ENCODE data around the gene MT1A. TPM values are rescaled to one million over a fixed set of nuclear protein-coding genes. Genes with fewer than 3 reads are reported as not detected.
"Not testable (repeated sequence)": the region's sequence is repeated elsewhere in the genome, so short reads cannot be mapped to it uniquely, and the experiment has no call there.

Gene MT1A
- total RNA-seq, 1 experiment from 2014 or later, result 23.5 TPM

- H3K4me3 ChIP-seq, result no peak within 1 kb of the TSS
- ChIA-PET POLR2A (ENCODE audit: unreplicated experiment) (no interaction called here), CTCF (no interaction called here)
- H3K27ac ChIP-seq, result no peak within 1 kb of the TSS
- H3F3A ChIP-seq (ENCODE audit: insufficient read depth, low read depth), result peaks cover 4% of the 10 kb centered on the region
- TF ChIP-seq EZH2 (IDR thresholded peaks at IDR 0.05; ENCODE audit: low read depth) (no peak), CTCF (conservative IDR thresholded peaks at IDR 0.05) (no peak)
- intact Hi-C loops (cut with micrococcal nuclease; ENCODE audit: unreplicated experiment), result no loop called here
- H2AFZ ChIP-seq, result no peak within 1 kb of the TSS
- no peak for DNase-seq
- H3K79me2 ChIP-seq (ENCODE audit: low read depth), result no peaks in the 10 kb centered on the region
- no peaks in the 10 kb centered on the region for H3K9me2 ChIP-seq (ENCODE audit: insufficient read depth)
- H3K4me1 ChIP-seq (replicated peaks; ENCODE audit: insufficient read depth), result peaks cover 15% of the 10 kb centered on the region
- peaks cover 10% of the 10 kb centered on the region for H3K27me3 ChIP-seq (ENCODE audit: insufficient read depth, low read depth)
- H3K4me2 ChIP-seq, result no peak within 1 kb of the TSS
- no peaks in the 10 kb centered on the region for H4K20me1 ChIP-seq (ENCODE audit: insufficient read depth)
- H3K9me3 ChIP-seq (ENCODE audit: insufficient read depth, low read depth), result no peaks in the 10 kb centered on the region
- no TSS peak for BruUV-seq (replicated peaks)
- H3K36me3 ChIP-seq (ENCODE audit: low read depth), result no peaks in the 10 kb centered on the region
Observed at GRCh38 chr16:56669005-56669839, 30.8 kb downstream of the MT1A start, which contains the start of gene MT1H. MT1H (plus strand) TSS chr16:56669814; CDS start chr16:56669885, 71 bp downstream.

- Histone ChIP-seq H3K27ac (no peak overlapping the region), H4K20me1 (ENCODE audit: insufficient read depth) (no peaks in the 10 kb centered on the region), H3F3A (ENCODE audit: insufficient read depth, low read depth) (peaks cover 4% of the 10 kb centered on the region), H3K4me1 (replicated peaks; ENCODE audit: insufficient read depth) (peaks cover 10% of the 10 kb centered on the region), H3K9me2 (ENCODE audit: insufficient read depth) (no peaks in the 10 kb centered on the region), H3K36me3 (ENCODE audit: low read depth) (no peaks in the 10 kb centered on the region), H3K27me3 (ENCODE audit: insufficient read depth, low read depth) (peaks cover 10% of the 10 kb centered on the region), H3K4me2 (no peak overlapping the region), H3K4me3 (no peak overlapping the region), H3K79me2 (ENCODE audit: low read depth) (no peaks in the 10 kb centered on the region), H2AFZ (no peak overlapping the region), H3K9me3 (ENCODE audit: insufficient read depth, low read depth) (no peaks in the 10 kb centered on the region)
- intact Hi-C loops (cut with micrococcal nuclease; ENCODE audit: unreplicated experiment), result no loop called here
- BruUV-seq (replicated peaks), result no TSS peak
- CTCF ChIA-PET, result no interaction called here
- TF ChIP-seq CTCF (conservative IDR thresholded peaks at IDR 0.05), result no peak
- no peak for TF ChIP-seq EZH2 (IDR thresholded peaks at IDR 0.05; ENCODE audit: low read depth)
- DNase-seq, result no peak
- POLR2A ChIA-PET (ENCODE audit: unreplicated experiment), result interaction anchor here (0.6 kb wide), 1 partner anchor 52 kb away, joined by 3 read pairs; no protein-coding TSS in a partner anchor
Observed at GRCh38 chr16:56669840-56670619, 31.6 kb downstream of the MT1A start.

GRCh38 chr16:56670620-56670934 is 32.1 kb downstream of the MT1A start:
- intact Hi-C loops (cut with micrococcal nuclease; ENCODE audit: unreplicated experiment), result no loop called here
- Histone ChIP-seq H3K79me2 (ENCODE audit: low read depth) (no peaks in the 10 kb centered on the region), H3K27me3 (ENCODE audit: insufficient read depth, low read depth) (peaks cover 10% of the 10 kb centered on the region), H3K4me1 (replicated peaks; ENCODE audit: insufficient read depth) (peaks cover 5% of the 10 kb centered on the region), H3K4me3 (no peak overlapping the region), H3K4me2 (no peak overlapping the region), H4K20me1 (ENCODE audit: insufficient read depth) (no peaks in the 10 kb centered on the region), H3K27ac (no peak overlapping the region), H3K9me2 (ENCODE audit: insufficient read depth) (no peaks in the 10 kb centered on the region), H3F3A (ENCODE audit: insufficient read depth, low read depth) (no peaks in the 10 kb centered on the region), H3K9me3 (ENCODE audit: insufficient read depth, low read depth) (no peaks in the 10 kb centered on the region), H2AFZ (no peak overlapping the region), H3K36me3 (ENCODE audit: low read depth) (no peaks in the 10 kb centered on the region)
- ChIA-PET POLR2A (ENCODE audit: unreplicated experiment) (no interaction called here), CTCF (no interaction called here)
- DNase-seq, result no peak
- no peak for TF ChIP-seq EZH2 (IDR thresholded peaks at IDR 0.05; ENCODE audit: low read depth)
- no peak for TF ChIP-seq CTCF (conservative IDR thresholded peaks at IDR 0.05)
- no TSS peak for BruUV-seq (replicated peaks)

- H3K79me2 ChIP-seq (ENCODE audit: low read depth); POLR2A ChIA-PET (ENCODE audit: unreplicated experiment); intact Hi-C loops (cut with micrococcal nuclease; ENCODE audit: unreplicated experiment); H3K9me2 ChIP-seq (ENCODE audit: insufficient read depth); H4K20me1 ChIP-seq (ENCODE audit: insufficient read depth); DNase-seq; H3K4me2 ChIP-seq; H3K9me3 ChIP-seq (ENCODE audit: insufficient read depth, low read depth); H3K36me3 ChIP-seq (ENCODE audit: low read depth); H3K27ac ChIP-seq; H3F3A ChIP-seq (ENCODE audit: insufficient read depth, low read depth); H3K4me1 ChIP-seq (replicated peaks; ENCODE audit: insufficient read depth); CTCF ChIA-PET; H3K4me3 ChIP-seq; H2AFZ ChIP-seq; BruUV-seq (replicated peaks): not testable (repeated sequence)
- H3K27me3 ChIP-seq (ENCODE audit: insufficient read depth, low read depth), result peaks cover 10% of the 10 kb centered on the region
Observed at GRCh38 chr16:56671691-56672090, 33.2 kb downstream of the MT1A start.

GRCh38 chr16:56672171-56672570 is 33.7 kb downstream of the MT1A start:
- CTCF ChIA-PET; DNase-seq; H4K20me1 ChIP-seq (ENCODE audit: insufficient read depth); H3K4me2 ChIP-seq; H3K9me3 ChIP-seq (ENCODE audit: insufficient read depth, low read depth); BruUV-seq (replicated peaks); H3K27ac ChIP-seq; H3K4me3 ChIP-seq; H2AFZ ChIP-seq; H3K36me3 ChIP-seq (ENCODE audit: low read depth); H3K4me1 ChIP-seq (replicated peaks; ENCODE audit: insufficient read depth); H3F3A ChIP-seq (ENCODE audit: insufficient read depth, low read depth); H3K9me2 ChIP-seq (ENCODE audit: insufficient read depth); H3K79me2 ChIP-seq (ENCODE audit: low read depth); intact Hi-C loops (cut with micrococcal nuclease; ENCODE audit: unreplicated experiment): not testable (repeated sequence)
- H3K27me3 ChIP-seq (ENCODE audit: insufficient read depth, low read depth), result peaks cover 10% of the 10 kb centered on the region
- POLR2A ChIA-PET (ENCODE audit: unreplicated experiment), result interaction anchor here (0.6 kb wide), 1 partner anchor 70 kb away, joined by 3 read pairs; no protein-coding TSS in a partner anchor

All from PC-9 (cell line).